ENCODE results near the gene WDHD1. TPM values are rescaled to one million over a fixed set of nuclear protein-coding genes. Genes with fewer than 3 reads are reported as not detected.

Gene WDHD1
- total RNA-seq, 2 experiments from 2014 or later: 33.5 to 60.3 TPM

DNA sequence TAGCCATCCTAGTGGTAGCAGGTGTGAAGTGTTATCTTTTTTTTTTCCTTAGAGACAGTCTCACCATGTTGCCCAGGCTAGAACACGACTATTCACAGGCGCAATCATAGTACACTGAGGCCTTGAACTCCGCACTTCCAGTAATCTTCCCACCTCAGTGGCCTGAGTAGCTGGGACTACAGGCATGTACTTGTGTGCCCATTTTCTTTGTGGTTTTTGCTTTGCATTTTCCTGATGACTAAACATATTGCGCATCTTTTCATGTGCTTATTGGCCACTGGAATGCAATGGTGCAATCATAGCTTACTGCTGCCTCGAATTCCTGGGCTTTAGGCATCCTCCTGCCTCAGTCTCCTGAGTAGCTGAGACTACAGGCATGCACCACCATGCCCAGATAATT lies 90.9 kb downstream of the WDHD1 start:
- no peak overlapping the region for H2AFZ ChIP-seq (ENCODE audit: low read length)
- H3K4me3 ChIP-seq (ENCODE audit: low read depth, low read length, poor library complexity, severe bottlenecking): no peak overlapping the region
- no peak overlapping the region for H3K4me2 ChIP-seq (ENCODE audit: low read length)
- peaks cover 48% of the 10 kb centered on the region for H3K36me3 ChIP-seq (ENCODE audit: insufficient read depth, low read length)
- TF ChIP-seq, protein P1, sequence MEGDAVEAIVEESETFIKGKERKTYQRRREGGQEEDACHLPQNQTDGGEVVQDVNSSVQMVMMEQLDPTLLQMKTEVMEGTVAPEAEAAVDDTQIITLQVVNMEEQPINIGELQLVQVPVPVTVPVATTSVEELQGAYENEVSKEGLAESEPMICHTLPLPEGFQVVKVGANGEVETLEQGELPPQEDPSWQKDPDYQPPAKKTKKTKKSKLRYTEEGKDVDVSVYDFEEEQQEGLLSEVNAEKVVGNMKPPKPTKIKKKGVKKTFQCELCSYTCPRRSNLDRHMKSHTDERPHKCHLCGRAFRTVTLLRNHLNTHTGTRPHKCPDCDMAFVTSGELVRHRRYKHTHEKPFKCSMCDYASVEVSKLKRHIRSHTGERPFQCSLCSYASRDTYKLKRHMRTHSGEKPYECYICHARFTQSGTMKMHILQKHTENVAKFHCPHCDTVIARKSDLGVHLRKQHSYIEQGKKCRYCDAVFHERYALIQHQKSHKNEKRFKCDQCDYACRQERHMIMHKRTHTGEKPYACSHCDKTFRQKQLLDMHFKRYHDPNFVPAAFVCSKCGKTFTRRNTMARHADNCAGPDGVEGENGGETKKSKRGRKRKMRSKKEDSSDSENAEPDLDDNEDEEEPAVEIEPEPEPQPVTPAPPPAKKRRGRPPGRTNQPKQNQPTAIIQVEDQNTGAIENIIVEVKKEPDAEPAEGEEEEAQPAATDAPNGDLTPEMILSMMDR (conservative IDR thresholded peaks at IDR 0.05; ENCODE audit: low read length): no peak
- TF ChIP-seq EZH2phosphoT487 (IDR thresholded peaks at IDR 0.05; ENCODE audit: borderline replicate concordance, low read depth, low read length): no peak
- ChIA-PET POLR2A (interaction anchor here (1.2 kb wide), 1 partner anchor 505 kb away, joined by 3 read pairs; no protein-coding TSS in a partner anchor), CTCF (ENCODE audit: unreplicated experiment) (no interaction called here)
- no peaks in the 10 kb centered on the region for H3K79me2 ChIP-seq (ENCODE audit: insufficient read depth, low read depth, low read length)
- H4K20me1 ChIP-seq (ENCODE audit: insufficient read depth, low read length): no peaks in the 10 kb centered on the region
- H3K27ac ChIP-seq (ENCODE audit: low read depth, low read length, poor library complexity, severe bottlenecking): no peak overlapping the region
- no peak for DNase-seq (ENCODE audit: low spot score)
- no peaks in the 10 kb centered on the region for H3K4me1 ChIP-seq (ENCODE audit: insufficient read depth, low read length, poor library complexity, severe bottlenecking)
- intact Hi-C loops (cut with micrococcal nuclease; ENCODE audit: unreplicated experiment): no loop called here
- H3K9me3 ChIP-seq (ENCODE audit: low read length): no peaks in the 10 kb centered on the region
- H3K9me2 ChIP-seq (ENCODE audit: insufficient read depth, low read length): no peaks in the 10 kb centered on the region
- BruUV-seq (replicated peaks): no TSS peak

DNA sequence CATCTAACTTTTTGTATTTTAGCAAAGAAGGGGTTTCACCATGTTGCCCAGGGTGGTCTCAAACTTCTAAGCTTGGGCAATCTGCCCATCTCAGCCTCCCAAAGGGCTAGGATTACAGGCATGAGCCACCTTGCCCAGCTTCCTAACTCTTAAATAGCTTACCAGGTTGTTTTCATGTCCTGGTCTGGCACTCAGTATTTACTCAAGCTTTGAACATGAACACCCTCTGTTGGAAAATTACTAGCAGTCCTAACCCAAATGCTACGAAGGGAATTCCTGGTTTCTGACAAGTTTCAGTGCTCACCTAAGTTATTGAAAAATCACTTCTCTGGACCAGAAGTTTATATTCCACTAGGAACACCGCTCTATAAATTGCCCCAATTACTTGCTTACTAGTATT lies 91.8 kb downstream of the WDHD1 start:
- Histone ChIP-seq H3K9me2 (ENCODE audit: insufficient read depth, low read length) (no peaks in the 10 kb centered on the region), H4K20me1 (ENCODE audit: insufficient read depth, low read length) (no peaks in the 10 kb centered on the region), H3K27ac (ENCODE audit: low read depth, low read length, poor library complexity, severe bottlenecking) (no peak overlapping the region), H3K4me3 (ENCODE audit: low read depth, low read length, poor library complexity, severe bottlenecking) (no peak overlapping the region), H3K36me3 (ENCODE audit: insufficient read depth, low read length) (peaks cover 40% of the 10 kb centered on the region), H2AFZ (ENCODE audit: low read length) (no peak overlapping the region), H3K4me1 (ENCODE audit: insufficient read depth, low read length, poor library complexity, severe bottlenecking) (no peaks in the 10 kb centered on the region), H3K9me3 (ENCODE audit: low read length) (no peaks in the 10 kb centered on the region), H3K79me2 (ENCODE audit: insufficient read depth, low read depth, low read length) (no peaks in the 10 kb centered on the region), H3K4me2 (ENCODE audit: low read length) (no peak overlapping the region)
- POLR2A ChIA-PET: no interaction called here
- TF ChIP-seq, protein P1 (conservative IDR thresholded peaks at IDR 0.05; ENCODE audit: low read length): no peak
- TF ChIP-seq EZH2phosphoT487 (IDR thresholded peaks at IDR 0.05; ENCODE audit: borderline replicate concordance, low read depth, low read length): no peak
- intact Hi-C loops (cut with micrococcal nuclease; ENCODE audit: unreplicated experiment): no loop called here
- no TSS peak for BruUV-seq (replicated peaks)
- CTCF ChIA-PET (ENCODE audit: unreplicated experiment): no interaction called here
- no peak for DNase-seq (ENCODE audit: low spot score)

GRCh38 chr14:54933006-54933405 lies 93.9 kb downstream of the WDHD1 start:
- Histone ChIP-seq H3K36me3 (ENCODE audit: insufficient read depth, low read length) (peaks cover 20% of the 10 kb centered on the region), H3K4me3 (ENCODE audit: low read depth, low read length, poor library complexity, severe bottlenecking) (no peak overlapping the region), H3K4me1 (ENCODE audit: insufficient read depth, low read length, poor library complexity, severe bottlenecking) (no peaks in the 10 kb centered on the region), H3K9me2 (ENCODE audit: insufficient read depth, low read length) (no peaks in the 10 kb centered on the region), H3K4me2 (ENCODE audit: low read length) (no peak overlapping the region), H2AFZ (ENCODE audit: low read length) (no peak overlapping the region), H3K9me3 (ENCODE audit: low read length) (no peaks in the 10 kb centered on the region), H3K27ac (ENCODE audit: low read depth, low read length, poor library complexity, severe bottlenecking) (no peak overlapping the region), H3K79me2 (ENCODE audit: insufficient read depth, low read depth, low read length) (no peaks in the 10 kb centered on the region), H4K20me1 (ENCODE audit: insufficient read depth, low read length) (no peaks in the 10 kb centered on the region)
- ChIA-PET POLR2A (interaction anchor here (0.6 to 0.9 kb wide), 2 partner anchors 10 to 168 kb away, joined by 3 to 4 read pairs; no protein-coding TSS in a partner anchor), CTCF (ENCODE audit: unreplicated experiment) (no interaction called here)
- BruUV-seq (replicated peaks): no TSS peak
- intact Hi-C loops (cut with micrococcal nuclease; ENCODE audit: unreplicated experiment): no loop called here
- TF ChIP-seq EZH2phosphoT487 (IDR thresholded peaks at IDR 0.05; ENCODE audit: borderline replicate concordance, low read depth, low read length): no peak
- TF ChIP-seq, protein P1 (conservative IDR thresholded peaks at IDR 0.05; ENCODE audit: low read length): no peak
- no peak for DNase-seq (ENCODE audit: low spot score)
